Upper lobe of left lung (tissue), 4 donors: ENCODE results near the gene CCDC172.

ENCODE experiments used
- CTCF ChIP-seq, 6 experiments: fragments of 450-650 bp in 4 of 6; fragments of 200-600 bp in 2 of 6; sonication (generic) in 2 of 6; IDR thresholded peaks; one replicate each; pipeline ENCODE4 v1.5.1; 2016 to 2019; ENCODE audit warnings: antibody characterized with exemption in 6 of 6
- EP300 ChIP-seq, 4 donors: sonication (generic); formaldehyde crosslinking; IDR thresholded peaks; one replicate each; pipeline ENCODE4 v1.5.1; 2017; ENCODE audit warnings: antibody characterized with exemption in 4 of 4, control low read depth in 2 of 4
- POLR2A ChIP-seq, 4 donors: fragments of 450-650 bp; IDR thresholded peaks; one replicate each; pipeline ENCODE4 v1.5.1; 2016 to 2017; ENCODE audit warnings: antibody characterized with exemption in 4 of 4, mild to moderate bottlenecking in 2 of 4
- POLR2AphosphoS5 ChIP-seq, 2 donors: sonication (generic); formaldehyde crosslinking; IDR thresholded peaks; one replicate each; pipeline ENCODE4 v1.5.1; 2017; ENCODE audit warnings: antibody characterized with exemption in 2 of 2

GRCh38 chr10:116311016-116311415 lies 13.2 kb upstream of the CCDC172 start:
- TF ChIP-seq CTCF (IDR thresholded peaks at IDR 0.05) (no peak), POLR2A (IDR thresholded peaks at IDR 0.05) (no peak), POLR2AphosphoS5 (IDR thresholded peaks at IDR 0.05) (no peak), EP300 (IDR thresholded peaks at IDR 0.05) (no peak)
